ENCODE measurements around the gene ISG15.
"Not testable (repeated sequence)": the region's sequence is repeated elsewhere in the genome, so short reads cannot be mapped to it uniquely, and the experiment has no call there.

ISG15 gene

GRCh38 chr1:1013922-1014648 is 788 bp downstream of the ISG15 start:
- DNase-seq: no peak

GRCh38 chr1:1014799-1015681 is 1.7 kb downstream of the ISG15 start:
- no peak for DNase-seq

GRCh38 chr1:1017397-1018320 is 4.4 kb downstream of the ISG15 start:
- not testable (repeated sequence) for DNase-seq

DNA sequence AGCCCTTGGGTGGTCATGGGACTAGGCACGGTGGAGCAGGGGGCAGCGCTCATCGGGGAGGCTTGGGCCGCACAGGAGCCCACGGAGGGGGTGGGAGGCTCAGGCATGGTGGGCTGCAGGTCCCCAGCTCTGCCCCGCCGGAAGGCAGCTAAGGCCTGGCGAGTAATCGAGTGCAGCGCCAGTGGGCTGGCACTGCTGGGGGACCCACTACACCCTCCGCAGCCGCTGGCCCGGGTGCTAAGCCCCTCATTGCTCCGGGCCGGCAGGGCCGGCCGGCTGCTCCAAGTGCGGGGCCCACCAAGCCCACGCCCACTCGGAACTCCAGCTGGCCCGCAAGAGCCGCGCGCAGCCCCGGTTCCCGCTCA is 5.0 kb downstream of the ISG15 start:
- not testable (repeated sequence) for DNase-seq

DNA sequence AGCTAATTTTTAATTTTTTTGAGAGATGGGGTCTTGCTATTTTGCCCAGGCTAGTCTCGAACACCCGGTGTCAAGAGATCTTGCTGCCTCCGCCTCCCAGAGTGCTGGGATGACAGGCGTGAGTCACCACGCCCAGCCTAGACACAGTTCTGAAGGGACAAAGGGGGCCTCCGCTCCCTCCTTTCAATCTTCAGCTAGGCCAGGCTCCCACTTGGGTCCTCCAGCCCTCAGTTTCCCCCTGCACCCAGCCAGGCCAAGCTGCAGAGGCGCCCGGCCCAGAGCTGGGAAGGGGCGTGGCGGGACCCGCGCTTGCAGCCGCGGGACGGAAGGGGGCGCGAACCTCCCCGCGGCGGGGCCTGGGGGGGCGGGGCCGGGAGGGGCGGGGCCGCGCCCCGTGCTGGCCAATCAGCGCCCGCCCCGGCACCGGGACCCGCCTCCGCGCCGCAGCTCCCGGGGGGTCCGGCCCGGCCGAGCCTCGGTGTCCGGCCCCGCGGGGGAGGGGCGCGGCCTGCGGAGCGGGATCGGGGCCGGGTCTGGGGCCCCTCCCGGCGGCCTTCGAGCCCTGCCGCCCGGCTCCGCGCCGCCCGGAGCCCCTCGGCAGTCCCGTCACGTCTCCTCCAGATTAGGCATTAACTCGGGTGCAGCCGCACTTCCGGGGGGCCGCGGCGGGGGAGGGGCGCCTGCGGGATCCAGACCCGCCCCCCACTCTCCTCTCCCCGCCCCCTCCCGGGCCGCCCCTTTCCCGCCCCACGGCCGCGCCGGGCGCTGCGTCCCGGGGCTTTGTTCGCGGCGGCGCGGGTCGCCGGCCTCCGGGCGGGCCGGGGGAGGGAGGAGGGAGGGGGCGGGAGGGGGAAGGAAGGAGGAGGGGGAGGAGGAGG is 6.1 kb downstream of the ISG15 start:
- peak; percentile 67 to 71 for DNase-seq

GRCh38 chr1:1020000-1020404 is 6.7 kb downstream of the ISG15 start, which contains the start of gene AGRN:
Gene AGRN, plus strand, starts transcription at chr1:1020120. Its CDS starts 53 bp downstream, at chr1:1020173.
- DNase-seq: no peak

DNA sequence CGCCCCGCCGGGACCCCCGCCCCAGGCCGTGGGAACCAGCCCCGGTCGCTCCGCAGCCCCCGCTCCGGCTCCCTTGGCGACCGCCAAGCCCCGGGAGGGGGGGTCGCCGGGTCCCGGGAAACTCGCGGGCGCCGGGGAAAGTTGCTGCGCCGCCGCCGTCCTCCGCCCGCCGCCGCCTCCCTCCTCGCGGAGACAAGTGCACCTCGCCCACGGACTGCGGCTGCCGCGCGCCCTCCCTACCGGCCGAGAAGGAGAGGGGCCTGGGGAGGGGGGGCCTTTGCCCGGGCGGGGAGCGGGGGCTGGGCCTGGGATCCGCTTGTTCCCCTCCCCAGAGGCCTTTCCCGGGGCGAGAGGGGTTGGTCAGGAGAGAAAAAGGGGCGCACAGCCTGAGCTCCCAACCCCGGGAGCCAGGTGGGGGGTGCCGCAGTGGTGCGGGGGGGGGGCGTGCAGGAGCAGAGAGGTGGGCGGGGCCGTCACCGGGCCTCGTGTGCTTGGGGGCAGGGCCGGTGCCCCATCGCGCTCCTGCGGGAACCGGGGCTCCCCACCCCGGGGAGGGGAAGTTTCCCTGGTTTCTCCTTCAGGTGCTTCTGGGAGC is 7.2 kb downstream of the ISG15 start:
- peak in 1 of 2 experiments; percentile 43 for DNase-seq

- no peak for DNase-seq
These were observed 8.0 kb downstream of the ISG15 start for GRCh38 chr1:1021010-1021919.

GRCh38 chr1:1021920-1022259 is 8.6 kb downstream of the ISG15 start:
- DNase-seq: no peak

DNA sequence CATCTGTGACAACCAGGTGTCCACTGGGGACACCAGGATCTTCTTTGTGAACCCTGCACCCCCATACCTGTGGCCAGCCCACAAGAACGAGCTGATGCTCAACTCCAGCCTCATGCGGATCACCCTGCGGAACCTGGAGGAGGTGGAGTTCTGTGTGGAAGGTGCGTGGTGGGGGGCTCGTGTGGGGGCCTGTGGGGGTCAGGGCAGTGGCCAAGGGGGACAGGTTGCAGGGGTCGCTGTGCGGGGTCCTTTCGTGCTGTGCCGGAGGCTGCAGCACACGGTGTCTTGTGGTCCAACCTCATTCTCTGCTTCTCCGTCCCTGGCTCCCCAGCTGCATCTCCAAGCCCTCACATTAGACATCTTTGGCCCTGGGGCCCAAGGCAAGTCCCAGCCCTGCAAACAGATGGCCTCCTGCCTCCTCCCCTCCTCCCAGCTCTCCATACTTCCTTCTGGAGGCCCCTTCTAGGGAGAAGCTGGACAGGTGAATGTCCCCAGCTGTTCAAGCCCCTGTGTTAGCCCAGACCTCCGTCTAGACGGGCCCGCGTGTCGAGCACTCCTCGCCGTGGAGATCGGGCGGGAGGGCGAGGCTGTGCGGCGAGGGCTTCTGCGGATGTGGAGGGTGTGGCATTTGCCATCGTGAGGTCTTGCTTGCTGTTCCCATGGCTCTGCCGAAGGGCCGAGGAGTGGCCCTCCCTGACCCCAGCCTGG is 9.2 kb downstream of the ISG15 start:
- DNase-seq: no peak

- DNase-seq: no peak
These were observed 10.4 kb downstream of the ISG15 start for GRCh38 chr1:1023700-1024099.

DNA sequence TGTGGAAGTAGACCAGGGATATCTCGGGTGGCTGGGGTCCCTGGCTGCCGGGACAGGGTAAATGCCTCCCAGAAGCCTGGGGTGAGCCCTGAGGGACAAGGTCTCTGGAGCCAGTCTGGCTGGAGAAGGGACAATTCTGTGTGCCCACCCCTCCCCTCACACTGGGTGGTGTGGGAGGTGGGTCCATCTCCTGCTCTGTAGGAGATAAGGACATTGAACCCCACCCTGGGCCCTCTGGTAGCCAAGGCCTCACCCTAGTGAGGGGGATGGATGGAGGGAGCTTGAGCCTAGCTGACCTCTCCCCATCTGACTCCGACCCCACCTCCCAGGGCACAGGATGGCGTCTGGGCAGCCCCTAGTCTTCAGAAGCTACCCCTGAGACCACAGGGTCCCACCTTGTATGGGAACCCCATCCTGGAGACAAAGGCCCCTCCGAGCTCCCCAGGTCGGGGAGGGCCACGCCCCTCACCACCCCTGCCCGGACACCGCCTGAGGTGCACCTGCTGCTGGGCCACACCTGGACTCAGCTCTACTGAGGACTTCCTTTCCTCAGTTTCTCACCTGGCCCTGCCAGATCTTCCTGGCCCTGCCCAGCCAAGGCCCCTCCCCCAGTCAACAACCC is 11.0 kb downstream of the ISG15 start:
- no peak for DNase-seq

- no peak for DNase-seq
These were observed 11.7 kb downstream of the ISG15 start for GRCh38 chr1:1024771-1025699.

- no peak for DNase-seq
These were observed 12.4 kb downstream of the ISG15 start for GRCh38 chr1:1025730-1026129.

- no peak for DNase-seq
These were observed 13.5 kb downstream of the ISG15 start for GRCh38 chr1:1026599-1027413.

DNA sequence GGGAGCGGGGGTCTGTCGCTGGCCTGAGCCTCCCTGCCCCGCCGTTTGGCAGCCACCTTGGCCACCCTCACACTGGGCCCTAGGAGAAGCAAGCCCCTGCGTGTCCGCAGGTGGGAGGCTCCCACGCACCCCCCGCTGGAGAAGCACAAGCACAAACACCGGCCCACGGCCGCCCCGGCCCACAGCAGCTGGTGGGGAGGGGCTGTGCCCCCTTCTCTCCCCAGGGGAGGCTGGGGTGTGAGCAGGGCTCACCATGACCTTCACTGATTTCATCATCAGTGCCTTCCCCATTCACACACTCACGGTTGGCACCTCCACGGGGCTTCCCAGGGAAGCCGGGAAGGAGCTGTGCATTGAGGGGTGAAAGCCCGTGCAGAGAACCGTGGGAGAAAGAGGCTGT is 14.5 kb downstream of the ISG15 start:
- DNase-seq: no peak
